GM21717 (cell line): Measurements from ENCODE around the gene SEC61A1.

ENCODE experiments used
- ATAC-seq: cut with Tn5 transposase; IDR thresholded peaks from one replicate; pipeline ENCODE4 v1.9.1; 2021; ENCODE audit warnings: mild to moderate bottlenecking, moderate library complexity; ENCODE audit not compliant: unreplicated experiment

The SEC61A1 gene

DNA sequence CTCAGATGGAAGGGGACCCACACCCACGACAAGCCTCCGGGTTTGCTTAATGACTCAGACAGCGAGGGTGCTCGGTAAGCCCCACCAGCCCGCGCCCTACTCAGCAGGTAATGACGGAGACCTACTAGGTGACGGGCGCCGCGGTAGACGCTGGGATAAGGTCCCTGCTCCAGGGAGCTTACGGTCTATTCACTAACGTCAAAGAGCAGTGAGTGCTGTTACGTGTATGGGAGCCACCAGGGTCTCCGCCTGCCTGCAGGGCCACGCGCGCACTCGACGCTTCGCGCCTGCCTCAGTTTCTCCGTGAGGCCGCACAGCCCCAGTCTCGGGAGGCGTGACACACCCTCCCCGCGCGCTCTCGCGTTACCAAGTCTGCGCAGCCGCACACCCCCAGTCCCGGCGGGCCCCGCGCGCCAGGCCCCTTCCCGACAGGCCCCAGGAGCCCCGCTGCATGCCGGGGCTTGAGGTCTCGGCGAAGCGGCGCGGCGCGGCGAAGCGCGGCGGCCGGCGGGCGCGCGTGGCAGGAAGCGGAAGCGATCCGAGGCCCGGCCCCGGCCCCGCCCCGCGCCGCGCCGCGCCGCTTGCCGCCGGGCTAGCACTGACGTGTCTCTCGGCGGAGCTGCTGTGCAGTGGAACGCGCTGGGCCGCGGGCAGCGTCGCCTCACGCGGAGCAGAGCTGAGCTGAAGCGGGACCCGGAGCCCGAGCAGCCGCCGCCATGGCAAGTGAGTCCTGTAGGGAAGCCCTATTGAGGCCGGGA, at the start of gene SEC61A1:
Gene SEC61A1, plus strand, starts transcription at position 601 of the 758 bp plus-strand sequence. Its CDS starts 116 bp downstream, at position 717.
- peak; percentile 88 for ATAC-seq

- ATAC-seq, result no peak
Observed at GRCh38 chr3:128004661-128005060, 47.6 kb upstream of the SEC61A1 start.

DNA sequence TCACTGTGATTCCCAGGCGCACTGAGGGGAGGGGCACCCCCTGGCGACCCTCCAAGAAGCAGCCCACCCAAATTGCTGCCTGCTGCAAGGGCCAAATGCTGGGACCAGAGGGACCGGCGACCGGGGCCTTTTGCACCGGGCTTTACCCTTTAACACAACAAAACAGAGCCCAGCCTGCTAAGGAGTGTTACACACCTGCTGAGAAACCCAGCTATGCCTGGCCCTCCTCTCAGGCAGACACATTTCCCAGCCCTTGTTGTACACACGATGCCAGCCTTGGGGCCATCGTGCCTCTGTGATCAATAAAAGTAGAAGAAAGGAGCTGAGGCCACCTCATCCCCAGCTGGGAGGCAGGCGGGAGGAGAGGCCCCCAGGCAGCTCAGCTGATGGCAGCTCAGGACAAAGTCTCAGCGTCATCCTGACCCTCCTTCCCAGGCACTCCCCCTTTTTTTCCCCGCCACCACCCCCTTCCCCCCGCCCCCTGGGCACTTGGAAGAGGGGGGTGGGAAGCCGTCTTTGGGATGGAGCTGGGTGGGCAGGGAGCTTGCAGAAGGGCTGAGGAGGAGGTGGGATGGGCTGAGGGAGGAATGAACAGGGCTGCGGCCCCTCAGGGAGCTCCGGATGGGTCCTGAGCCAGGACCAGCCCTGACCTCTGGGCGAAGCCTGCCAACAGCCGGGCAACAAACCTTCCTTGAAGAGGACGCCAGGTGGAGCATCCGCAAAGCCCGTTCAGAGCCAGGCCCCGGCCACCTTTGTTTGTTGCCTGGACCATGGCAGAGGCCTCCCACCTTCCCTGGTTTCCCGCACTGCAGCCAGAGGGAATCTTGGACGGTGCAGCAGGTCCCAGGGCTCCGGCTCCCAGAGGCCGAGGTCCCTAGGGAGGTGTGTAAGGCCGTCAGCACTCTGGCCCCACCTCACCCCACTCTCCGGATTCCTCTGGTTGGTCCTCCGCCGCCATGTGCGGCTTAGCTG, 45.9 kb upstream of the SEC61A1 start:
- no peak for ATAC-seq

DNA sequence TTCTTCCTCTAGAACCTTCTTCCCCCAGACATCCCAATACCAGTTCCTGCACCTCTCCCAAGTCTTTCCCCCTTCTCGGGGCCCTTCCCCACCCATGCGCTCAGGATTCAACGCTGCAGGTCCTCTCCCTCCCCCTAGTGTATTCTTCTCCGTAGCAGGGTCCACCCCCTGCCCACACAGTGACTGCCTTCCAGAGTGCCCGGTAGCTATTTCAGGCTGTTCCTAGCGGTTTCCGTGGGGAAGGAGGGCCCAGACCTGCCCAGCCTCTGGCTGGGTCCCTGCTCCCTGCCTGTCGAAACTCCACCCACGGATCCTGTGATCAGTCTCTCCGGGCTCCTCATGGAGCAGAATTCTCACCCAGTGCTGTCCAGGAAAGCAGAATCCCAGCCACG, 45.2 kb upstream of the SEC61A1 start:
- ATAC-seq, result no peak

DNA sequence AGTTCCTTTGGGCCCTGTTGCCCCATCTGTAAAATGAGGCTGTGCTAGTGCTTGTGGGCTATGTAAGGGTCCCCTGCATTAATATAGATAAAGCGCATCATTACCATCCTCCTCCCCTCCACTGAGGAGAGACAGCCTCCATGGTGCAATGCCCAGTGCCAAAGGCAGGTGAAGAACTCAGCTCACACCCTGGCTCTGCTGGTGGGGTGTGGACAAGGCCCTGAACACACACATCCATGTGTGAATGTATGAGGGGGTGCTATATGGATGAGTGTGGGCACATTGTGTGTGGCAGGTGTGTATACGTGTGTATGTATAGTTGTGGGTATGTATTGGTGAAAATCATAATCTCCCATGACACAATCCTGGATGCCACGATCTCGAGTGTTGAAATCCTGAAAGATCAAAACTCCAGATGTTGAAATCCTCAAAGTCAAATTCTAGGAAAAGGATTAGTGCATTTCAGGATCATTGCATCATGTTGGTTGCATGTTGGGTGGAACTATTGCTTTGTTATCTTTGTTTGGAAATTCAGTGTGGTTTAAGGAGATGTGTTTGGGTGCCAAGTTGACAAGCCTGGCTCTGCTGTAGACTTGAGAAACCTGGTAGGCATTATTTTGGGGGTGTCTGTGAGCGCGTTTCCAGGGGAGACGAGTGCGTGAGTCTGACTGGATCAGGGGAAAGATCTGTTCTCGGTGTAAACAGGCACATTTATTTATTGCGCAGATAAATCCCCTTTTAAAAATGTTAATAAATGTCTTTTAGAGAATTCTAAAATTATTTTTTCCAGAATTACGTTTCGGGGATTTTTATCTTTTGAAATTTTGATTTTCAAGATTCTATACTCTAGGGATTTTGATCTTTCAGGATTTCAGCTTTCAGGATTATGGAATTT, 42.0 kb upstream of the SEC61A1 start:
- ATAC-seq, result no peak

DNA sequence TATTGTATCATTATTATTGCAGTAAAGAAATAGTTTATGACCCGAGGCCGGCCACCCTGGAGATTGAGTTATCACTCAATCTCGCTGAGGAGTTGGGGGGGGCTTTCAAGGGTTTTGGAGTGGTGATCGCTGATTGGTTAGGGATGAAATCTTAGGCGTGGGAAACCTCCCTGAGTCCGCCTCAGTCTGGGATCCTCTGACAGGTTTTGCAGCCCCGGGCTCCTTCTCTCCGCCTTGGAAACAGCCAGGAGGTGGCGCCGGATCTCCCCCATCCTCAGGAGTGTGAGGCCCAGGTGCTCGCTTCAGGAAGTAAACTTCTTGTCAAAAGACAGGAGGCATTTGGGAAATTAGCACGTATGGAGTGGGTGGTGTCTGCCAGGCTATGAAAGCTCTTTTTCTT, 41.1 kb upstream of the SEC61A1 start:
- ATAC-seq, result no peak

DNA sequence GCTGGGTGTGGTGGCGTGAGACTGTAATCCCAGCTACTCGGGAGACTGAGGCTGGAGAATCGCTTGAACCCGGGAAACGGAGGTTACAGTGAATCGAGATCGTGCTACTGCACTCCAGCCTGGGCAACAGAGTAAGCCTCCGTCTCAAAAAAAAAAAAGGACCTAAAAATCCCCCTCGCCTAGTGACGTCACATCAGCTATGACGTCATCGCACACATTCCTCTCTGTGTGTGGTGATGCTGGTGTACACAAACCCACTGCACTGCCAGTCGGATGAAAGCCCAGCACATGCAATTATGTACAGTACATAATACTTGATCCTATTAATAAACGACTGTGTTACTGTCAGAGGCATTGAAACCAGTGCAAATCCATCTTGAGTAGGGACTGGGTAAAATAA, 40.2 kb upstream of the SEC61A1 start:
- ATAC-seq, result no peak

GRCh38 chr3:128014548-128014947, 37.7 kb upstream of the SEC61A1 start:
- ATAC-seq, result no peak

- no peak for ATAC-seq
Observed at GRCh38 chr3:128016502-128016901, 35.7 kb upstream of the SEC61A1 start.

DNA sequence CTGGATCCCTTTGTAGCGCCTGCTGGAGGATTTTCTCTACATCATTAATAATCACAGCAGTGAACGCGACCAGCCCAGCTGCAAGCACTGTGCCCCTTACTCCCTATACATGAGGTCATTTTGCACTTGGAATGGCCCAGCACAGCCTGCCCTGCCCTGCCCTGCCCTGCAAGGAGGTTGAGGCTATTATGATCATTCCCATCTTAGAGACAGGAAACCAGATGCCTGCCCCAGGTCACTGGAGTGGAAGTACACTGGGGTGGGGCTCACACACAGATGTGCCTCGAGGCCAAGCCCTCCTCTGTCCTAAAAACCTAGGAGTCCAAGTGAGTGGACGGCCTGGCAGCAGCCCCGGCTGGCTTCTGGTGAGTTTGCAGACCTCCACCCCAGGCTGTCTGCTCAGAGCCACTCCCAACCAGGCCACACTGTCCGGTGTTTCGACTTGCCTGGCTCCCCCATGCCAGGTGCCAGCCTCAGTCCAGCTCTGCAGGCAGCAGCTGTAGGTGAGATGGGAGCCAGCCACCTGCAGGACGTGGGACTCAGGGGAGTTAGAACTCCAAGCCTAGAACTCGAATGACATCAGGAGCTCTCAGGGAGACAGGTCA, 30.4 kb upstream of the SEC61A1 start:
- ATAC-seq, result no peak

- no peak for ATAC-seq
Observed at GRCh38 chr3:128033102-128033501, 19.1 kb upstream of the SEC61A1 start.

DNA sequence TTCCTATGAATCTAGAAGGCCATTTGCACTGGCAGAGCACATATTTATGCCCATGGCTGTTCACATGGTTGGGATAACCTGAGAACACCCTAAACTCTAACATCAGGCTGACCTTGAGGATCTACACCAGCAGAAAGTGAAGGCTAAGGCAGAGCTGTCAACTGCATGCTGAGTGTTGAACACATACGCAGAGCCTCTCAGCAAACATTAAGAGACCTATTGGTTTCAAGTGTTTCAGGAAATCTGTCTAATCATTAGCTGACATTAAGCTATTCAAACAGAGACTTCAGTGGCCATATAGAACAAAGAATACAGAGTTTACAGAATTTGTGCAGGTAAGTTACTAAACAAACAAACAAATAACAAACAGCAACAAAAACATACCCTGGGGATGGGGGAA, 16.1 kb upstream of the SEC61A1 start:
- no peak for ATAC-seq

DNA sequence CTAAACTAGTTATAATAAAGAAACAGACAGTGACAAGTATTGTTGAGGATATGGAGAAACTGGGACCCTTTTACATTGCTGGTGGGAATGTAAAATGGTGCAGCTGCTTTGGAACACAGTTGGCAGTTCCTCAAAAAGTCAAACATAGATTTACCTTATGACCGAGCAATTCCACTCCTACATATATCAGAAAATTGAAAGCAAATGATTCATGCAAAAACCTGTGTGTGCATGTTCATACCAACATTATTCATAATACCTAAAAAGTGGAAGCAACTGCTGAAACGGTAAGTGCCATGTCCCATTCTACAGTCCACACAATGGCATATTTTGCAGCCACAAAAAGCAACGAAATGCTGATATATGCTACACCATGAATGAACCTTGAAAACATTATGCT, 12.2 kb upstream of the SEC61A1 start:
- ATAC-seq, result no peak

DNA sequence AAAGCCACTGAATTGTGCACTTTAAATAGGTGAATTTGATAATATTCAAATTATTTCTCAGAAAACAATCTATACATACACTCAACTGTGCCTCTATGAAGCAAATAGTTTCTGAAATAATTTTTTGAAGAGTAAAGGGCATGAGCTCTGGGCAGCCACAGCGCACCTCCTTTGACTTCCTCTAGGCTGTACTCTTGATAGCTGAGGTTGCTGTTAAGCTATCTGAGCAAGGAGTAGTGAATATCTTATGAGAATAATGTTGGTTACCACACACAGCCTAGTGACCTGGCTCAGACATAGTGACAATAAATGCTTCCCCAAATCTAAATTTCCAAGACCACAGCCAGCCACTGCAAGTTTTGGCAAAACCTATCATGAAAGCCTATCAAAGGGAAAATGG, 11.6 kb upstream of the SEC61A1 start:
- no peak for ATAC-seq

- ATAC-seq, result no peak
Observed at GRCh38 chr3:128041344-128041743, 10.9 kb upstream of the SEC61A1 start.

DNA sequence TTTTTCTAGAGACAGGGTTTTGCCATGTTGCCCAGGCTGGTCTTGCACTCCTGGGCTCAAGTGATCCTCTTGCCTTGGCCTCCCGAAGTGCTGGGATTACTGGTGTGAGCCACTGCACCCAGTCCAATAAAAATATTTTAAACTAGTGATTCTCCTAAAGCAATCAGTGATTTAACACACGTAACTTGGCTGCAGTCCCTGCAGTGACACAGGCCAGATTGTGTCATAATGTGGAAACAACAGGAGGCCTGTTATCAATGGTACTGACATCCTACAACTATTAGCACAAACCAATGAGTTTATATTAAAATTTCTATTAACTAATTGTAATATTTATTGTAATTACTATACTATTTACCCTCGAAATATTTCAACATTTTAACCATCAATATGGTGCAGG, 1.6 kb upstream of the SEC61A1 start:
- ATAC-seq, result no peak

GRCh38 chr3:128051459-128051836, 789 bp upstream of the SEC61A1 start:
- ATAC-seq, result no peak

GRCh38 chr3:128052595-128053351, 536 bp downstream of the SEC61A1 start:
- peak; percentile 28 for ATAC-seq

GRCh38 chr3:128053614-128054013, 1.4 kb downstream of the SEC61A1 start:
- ATAC-seq, result no peak

DNA sequence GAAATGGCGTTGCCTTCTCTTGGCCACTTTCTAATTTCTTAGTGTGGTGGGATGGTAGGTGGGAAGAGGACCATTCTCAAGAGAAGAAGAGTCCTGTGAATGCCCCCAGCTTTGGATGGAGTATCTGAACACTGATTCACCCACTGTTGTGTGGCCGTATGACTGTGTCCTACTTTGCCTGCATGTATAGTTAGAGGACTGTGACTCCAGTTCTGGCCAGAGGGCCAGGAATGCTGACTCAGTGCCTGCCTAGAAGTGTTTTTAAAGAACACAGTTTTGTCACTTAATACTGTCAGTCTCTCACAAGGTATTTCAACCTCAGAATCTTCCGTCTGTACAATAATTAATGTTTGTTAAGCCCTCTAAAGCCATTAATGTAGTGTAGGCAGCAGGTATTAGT, 2.1 kb downstream of the SEC61A1 start:
- ATAC-seq, result no peak
